Thyroid gland (tissue), 4 donors: ENCODE measurements around the gene NXPE1. TPM values are rescaled to one million over a fixed set of nuclear protein-coding genes. Genes with fewer than 3 reads are reported as not detected.
"Not testable (repeated sequence)": the region's sequence is repeated elsewhere in the genome, so short reads cannot be mapped to it uniquely, and the experiment has no call there.

Experiments
- DNase-seq, 2 donors: peaks; one replicate each; pipeline ENCODE4 v3.0.0-alpha.2; 2019
- H3K27ac ChIP-seq, 3 donors: fragments of 200-600 bp; sonication (generic); 1 replicate in 2 of 3; 2 replicates in 1 of 3; pipeline ENCODE4 v1.5.1; 2016 to 2019; ENCODE audit warnings: mild to moderate bottlenecking in 1 of 3, moderate library complexity in 1 of 3
- H3K27me3 ChIP-seq: fragments of 200-600 bp; sonication (generic); one replicate; pipeline ENCODE4 v1.5.1; 2019
- H3K36me3 ChIP-seq, 2 donors: fragments of 200-600 bp; sonication (generic); one replicate each; pipeline ENCODE4 v1.5.1; 2016 to 2019
- H3K4me1 ChIP-seq, 2 donors: fragments of 200-600 bp; sonication (generic); one replicate each; pipeline ENCODE4 v1.5.1; 2017 to 2019
- H3K4me3 ChIP-seq, 3 donors: fragments of 200-600 bp; sonication (generic); replicated peaks in 1 of 3; 1 replicate in 2 of 3; 2 replicates in 1 of 3; pipeline ENCODE4 v1.5.1; 2016; ENCODE audit warnings: mild to moderate bottlenecking in 1 of 3
- H3K9me3 ChIP-seq: fragments of 200-600 bp; sonication (generic); one replicate; pipeline ENCODE4 v1.5.1; 2017
- CTCF ChIP-seq, 6 experiments: fragments of 200-600 bp in 3 of 6; fragments of 450-650 bp in 3 of 6; sonication (generic) in 3 of 6; IDR thresholded peaks; one replicate each; pipeline ENCODE4 v1.5.1; 2016 to 2019; ENCODE audit warnings: antibody characterized with exemption in 6 of 6, mild to moderate bottlenecking in 2 of 6, inconsistent platforms in 1 of 6, moderate library complexity in 1 of 6
- POLR2A ChIP-seq, 2 donors: fragments of 450-650 bp; IDR thresholded peaks; one replicate each; pipeline ENCODE4 v1.6.1; 2017; ENCODE audit warnings: antibody characterized with exemption in 2 of 2, mild to moderate bottlenecking in 2 of 2, moderate library complexity in 1 of 2
- WGBS, 2 donors: methylation state at CpG; one replicate each; pipeline ENCODE4 v1.1.5; 2017; 5-methylcytosine and 5-hydroxymethylcytosine counted together
- intact Hi-C: fragments of 100-400 bp; cut with DNase I; formaldehyde crosslinking; loops from one replicate; pipeline ENCODE4 v1.15.1; 2023
- total RNA-seq, 4 donors: library from RNA; depleted of rRNA; stranded (reverse); fragments of >200 nt; gene quantifications; one replicate each; pipeline ENCODE4 v1.2.3, GENCODE V29; 2016

NXPE1 gene
- total RNA-seq = not detected

GRCh38 chr11:114559425-114560310 is at the start of gene NXPE1:
NXPE1 (minus strand) TSS chr11:114559881; CDS start chr11:114551201, 8,680 bp downstream.
- intact Hi-C loops = no loop called here
- no peak for DNase-seq
- no peak within 1 kb of the TSS for H3K27ac ChIP-seq
- TF ChIP-seq POLR2A (IDR thresholded peaks at IDR 0.05) = no peak
- no peak for TF ChIP-seq CTCF (IDR thresholded peaks at IDR 0.05)
- WGBS, 2 donors = 67% methylated on average over 4 of the region's 4 CpGs
- no peaks in the 10 kb centered on the region for H3K27me3 ChIP-seq
- H3K4me1 ChIP-seq = no peaks in the 10 kb centered on the region
- no peaks in the 10 kb centered on the region for H3K9me3 ChIP-seq
- H3K4me3 ChIP-seq = no peak within 1 kb of the TSS
- no peaks in the 10 kb centered on the region for H3K36me3 ChIP-seq

GRCh38 chr11:114609429-114609828 is 49.7 kb upstream of the NXPE1 start:
- WGBS, 2 donors = 79 to 87% methylated on average over 9 of the region's 9 CpGs
- no peak for DNase-seq
- Histone ChIP-seq H3K4me1 (no peaks in the 10 kb centered on the region), H3K27ac (no peak overlapping the region), H3K27me3 (no peaks in the 10 kb centered on the region), H3K4me3 (no peak overlapping the region), H3K36me3 (no peaks in the 10 kb centered on the region), H3K9me3 (no peaks in the 10 kb centered on the region)
- TF ChIP-seq CTCF (IDR thresholded peaks at IDR 0.05) (no peak), POLR2A (IDR thresholded peaks at IDR 0.05) (no peak)
- intact Hi-C loops = no loop called here

DNA sequence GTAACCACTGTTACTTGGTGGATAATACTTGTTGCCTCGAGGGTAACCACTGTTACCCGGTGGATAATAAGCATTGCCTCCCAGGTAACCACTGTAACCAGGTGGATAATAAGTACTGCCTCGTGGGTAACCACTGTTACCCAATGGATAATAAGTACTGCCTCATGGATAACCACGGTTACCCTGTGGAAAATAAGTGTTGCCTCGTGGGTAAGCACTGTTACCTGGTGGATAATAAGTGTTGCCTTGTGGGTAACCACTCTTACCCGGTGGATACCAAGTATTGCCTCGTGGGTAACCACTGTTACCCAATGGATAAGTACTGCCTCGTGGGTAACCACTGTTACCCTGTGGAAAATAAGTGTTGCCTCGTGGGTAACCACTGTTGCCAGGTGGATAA is 48.9 kb upstream of the NXPE1 start:
- H3K4me1 ChIP-seq, H3K36me3 ChIP-seq, DNase-seq, H3K9me3 ChIP-seq, H3K27me3 ChIP-seq, H3K4me3 ChIP-seq, H3K27ac ChIP-seq, intact Hi-C loops: not testable (repeated sequence)
- 83 to 85% methylated on average over 9 of the region's 9 CpGs for WGBS, 2 donors

- H3K36me3 ChIP-seq = no peaks in the 10 kb centered on the region
- TF ChIP-seq POLR2A (IDR thresholded peaks at IDR 0.05) (no peak), CTCF (IDR thresholded peaks at IDR 0.05) (no peak)
- no peak overlapping the region for H3K4me3 ChIP-seq
- no peak overlapping the region for H3K27ac ChIP-seq
- 84 to 92% methylated on average over 11 of the region's 11 CpGs for WGBS, 2 donors
- no peaks in the 10 kb centered on the region for H3K4me1 ChIP-seq
- intact Hi-C loops = no loop called here
- no peak for DNase-seq
- H3K9me3 ChIP-seq = no peaks in the 10 kb centered on the region
- H3K27me3 ChIP-seq = no peaks in the 10 kb centered on the region
Observed at GRCh38 chr11:114607753-114608459, 48.2 kb upstream of the NXPE1 start.

GRCh38 chr11:114606802-114607075 is 47.1 kb upstream of the NXPE1 start:
- H3K27me3 ChIP-seq, H3K4me3 ChIP-seq, H3K36me3 ChIP-seq, H3K4me1 ChIP-seq, H3K27ac ChIP-seq, DNase-seq, intact Hi-C loops, H3K9me3 ChIP-seq: not testable (repeated sequence)
- 86 to 87% methylated on average over 5 of the region's 5 CpGs for WGBS, 2 donors
